Mucosa of gallbladder (tissue), 1 donor: ENCODE data around the gene IGFBP1. TPM values are rescaled to one million over a fixed set of nuclear protein-coding genes. Genes with fewer than 3 reads are reported as not detected.

ENCODE experiments used
- DNase-seq: peaks from one replicate; pipeline ENCODE4 v3.0.0-alpha.2; 2020; ENCODE audit warnings: low spot score
- total RNA-seq: library from RNA; stranded (reverse); gene quantifications from one replicate; pipeline ENCODE4 v1.2.1, GENCODE V29; 2021
- donor health status: DM: no; HTN: no; CAD: no.

IGFBP1 gene
- total RNA-seq, 1 donor from 2014 or later: 0.20 TPM

GRCh38 chr7:45881280-45881758 lies 7.0 kb upstream of the IGFBP1 start:
- no peak for DNase-seq

DNA sequence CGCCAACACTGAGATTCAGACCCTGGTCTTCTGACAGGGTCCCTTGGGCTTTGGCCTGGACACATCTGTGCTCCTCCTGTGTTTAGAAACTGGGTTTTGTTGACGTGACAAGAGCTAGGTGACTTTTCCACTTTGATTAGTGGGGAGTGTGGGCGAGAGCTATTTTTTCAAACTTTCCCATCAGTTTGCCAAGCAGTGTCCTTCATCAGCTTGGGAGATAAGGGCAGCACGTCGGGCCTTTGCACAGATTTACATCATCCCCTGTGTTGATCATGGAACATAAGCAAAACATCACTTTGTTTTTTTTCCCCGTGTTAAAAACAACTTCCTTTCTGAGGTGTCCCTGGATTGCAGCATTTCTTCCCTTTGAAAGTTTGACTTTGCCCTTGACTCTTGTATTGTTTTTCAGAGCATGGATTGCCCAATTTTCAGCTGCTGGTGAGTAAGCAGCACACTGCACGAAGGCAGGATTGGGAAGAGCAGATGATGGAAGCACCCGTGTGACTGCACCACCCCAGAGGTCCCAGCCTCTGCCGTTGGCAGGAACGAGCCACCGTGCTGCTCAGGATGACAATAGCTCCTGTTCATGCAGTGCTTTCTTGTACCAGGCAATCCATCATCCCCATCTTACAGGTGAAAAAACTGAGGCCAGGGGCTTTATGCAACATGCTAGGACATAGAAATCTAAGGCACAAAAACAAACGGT lies 6.4 kb upstream of the IGFBP1 start:
- DNase-seq: no peak

DNA sequence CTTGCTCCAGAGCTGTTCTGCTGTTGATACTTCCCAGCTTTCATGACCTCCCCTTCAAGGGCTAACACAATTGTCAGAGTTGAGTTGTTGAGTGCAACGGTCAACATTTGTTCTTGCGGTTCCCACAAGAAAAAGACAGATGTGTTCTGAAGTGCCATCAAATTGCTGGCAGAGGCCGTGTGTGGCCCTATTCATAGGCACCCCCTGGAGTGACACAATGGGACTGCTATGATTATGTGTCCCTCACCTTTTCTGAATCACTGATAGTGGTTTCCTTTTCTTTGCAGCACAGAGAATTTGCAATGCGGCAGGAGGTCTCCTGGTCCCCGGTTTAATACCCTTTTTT lies 5.8 kb upstream of the IGFBP1 start:
- no peak for DNase-seq

DNA sequence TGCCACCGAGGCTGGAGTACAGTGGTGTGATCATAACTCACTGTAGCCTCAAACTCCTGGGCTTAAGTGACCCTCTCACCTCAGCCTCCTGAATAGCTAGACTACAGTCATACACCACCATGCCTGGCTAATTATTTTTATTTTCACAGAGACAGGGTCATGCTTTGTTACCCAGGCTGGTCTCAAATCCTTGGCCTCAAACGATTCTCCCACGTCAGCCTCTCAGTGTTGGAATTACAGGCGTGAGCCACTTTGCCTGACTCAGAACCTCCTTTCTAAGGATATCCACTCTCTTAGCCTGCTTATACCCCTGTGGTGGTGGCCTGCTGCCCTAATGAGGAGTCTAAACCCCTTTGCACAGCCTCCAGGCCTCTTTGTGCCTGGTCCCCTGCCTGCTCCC lies 4.2 kb upstream of the IGFBP1 start:
- no peak for DNase-seq

GRCh38 chr7:45885264-45885882 lies 2.9 kb upstream of the IGFBP1 start:
- no peak for DNase-seq

GRCh38 chr7:45886931-45887667 lies 1.2 kb upstream of the IGFBP1 start:
- DNase-seq: no peak

DNA sequence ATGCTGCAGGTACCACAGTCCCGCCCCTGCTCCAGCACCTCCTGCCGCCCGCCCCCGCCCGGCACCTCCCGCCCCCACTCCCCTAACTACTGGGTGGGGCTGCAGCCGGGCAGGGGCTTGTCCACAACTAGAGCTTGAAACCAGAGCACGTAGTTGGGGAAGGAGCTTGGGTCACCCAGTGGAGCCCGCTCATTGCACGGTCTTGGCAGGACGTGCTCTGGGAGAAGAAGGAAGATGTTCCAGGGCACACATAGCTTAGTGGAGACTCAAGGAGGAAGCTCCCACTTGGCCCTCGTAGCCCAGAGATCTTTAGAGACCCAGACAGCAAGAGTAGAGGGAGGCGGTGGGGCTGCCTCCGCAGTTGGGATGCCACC lies 692 bp downstream of the IGFBP1 start:
- no peak for DNase-seq

DNA sequence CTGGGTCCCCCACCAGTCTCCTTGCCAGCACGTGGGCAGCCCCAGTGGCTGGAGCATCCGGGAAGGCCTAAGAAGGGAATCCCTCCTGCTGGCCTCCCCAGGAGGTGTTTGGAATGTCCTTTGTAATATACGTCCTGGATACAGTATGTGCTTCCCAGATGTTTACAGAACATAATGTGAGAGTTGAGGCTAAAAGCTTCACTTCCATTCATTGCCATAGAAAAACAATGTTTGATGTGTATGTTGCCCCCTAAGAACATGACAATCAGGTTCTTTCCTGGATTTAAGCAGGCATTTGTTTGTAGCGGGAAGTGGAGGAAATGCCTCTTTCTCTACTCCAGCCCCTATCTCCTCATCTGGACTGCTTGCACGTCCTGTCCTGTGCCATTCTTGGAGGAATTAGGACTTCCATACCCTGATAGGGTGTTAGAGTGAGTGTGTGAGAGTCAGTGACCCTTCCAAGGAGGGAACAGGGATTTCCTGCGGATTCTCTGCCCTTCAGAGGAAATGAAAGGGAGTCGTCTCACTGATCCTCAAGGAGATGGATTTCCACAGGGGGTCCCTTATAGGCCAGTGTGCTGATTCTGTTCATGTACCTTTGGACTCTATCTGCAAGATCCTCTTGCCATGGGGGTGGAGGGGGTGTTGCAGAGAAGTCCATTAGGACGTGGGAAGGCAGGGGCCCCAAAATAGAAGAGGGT lies 1.2 kb downstream of the IGFBP1 start:
- no peak for DNase-seq

DNA sequence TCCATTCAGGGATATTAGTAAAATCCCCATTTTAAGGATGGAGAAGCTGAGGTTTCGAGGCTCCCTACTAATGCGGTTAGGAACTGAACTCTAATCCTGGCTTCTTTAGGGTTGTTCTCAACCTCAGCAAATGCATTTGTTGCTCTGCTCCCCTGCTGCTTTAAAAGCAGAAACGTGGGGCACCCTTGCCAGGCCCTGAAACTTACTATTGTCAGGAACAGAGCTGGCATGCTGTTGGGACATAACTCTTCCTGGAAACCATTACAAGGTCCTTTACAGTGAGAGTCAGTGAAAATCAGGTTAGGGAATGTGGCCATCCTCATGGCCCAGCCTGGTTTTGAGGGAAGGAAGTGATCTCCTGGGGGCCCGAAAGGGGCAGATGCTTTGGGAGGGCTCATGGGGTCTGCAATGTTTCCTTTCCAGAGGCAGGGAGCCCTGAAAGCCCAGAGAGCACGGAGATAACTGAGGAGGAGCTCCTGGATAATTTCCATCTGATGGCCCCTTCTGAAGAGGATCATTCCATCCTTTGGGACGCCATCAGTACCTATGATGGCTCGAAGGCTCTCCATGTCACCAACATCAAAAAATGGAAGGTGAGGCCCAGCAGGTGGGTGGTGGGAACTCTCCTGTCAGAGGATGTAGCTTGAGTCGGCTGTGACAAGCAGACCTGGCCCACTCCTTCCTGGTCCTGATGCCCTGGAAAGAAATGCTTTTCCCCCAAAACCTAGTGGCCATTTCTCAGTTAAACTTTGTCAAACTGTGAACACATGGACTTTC lies 2.0 kb downstream of the IGFBP1 start:
- DNase-seq: no peak

GRCh38 chr7:45890902-45891461 lies 2.7 kb downstream of the IGFBP1 start:
- no peak for DNase-seq

GRCh38 chr7:45891462-45892402 lies 3.4 kb downstream of the IGFBP1 start:
- no peak for DNase-seq

DNA sequence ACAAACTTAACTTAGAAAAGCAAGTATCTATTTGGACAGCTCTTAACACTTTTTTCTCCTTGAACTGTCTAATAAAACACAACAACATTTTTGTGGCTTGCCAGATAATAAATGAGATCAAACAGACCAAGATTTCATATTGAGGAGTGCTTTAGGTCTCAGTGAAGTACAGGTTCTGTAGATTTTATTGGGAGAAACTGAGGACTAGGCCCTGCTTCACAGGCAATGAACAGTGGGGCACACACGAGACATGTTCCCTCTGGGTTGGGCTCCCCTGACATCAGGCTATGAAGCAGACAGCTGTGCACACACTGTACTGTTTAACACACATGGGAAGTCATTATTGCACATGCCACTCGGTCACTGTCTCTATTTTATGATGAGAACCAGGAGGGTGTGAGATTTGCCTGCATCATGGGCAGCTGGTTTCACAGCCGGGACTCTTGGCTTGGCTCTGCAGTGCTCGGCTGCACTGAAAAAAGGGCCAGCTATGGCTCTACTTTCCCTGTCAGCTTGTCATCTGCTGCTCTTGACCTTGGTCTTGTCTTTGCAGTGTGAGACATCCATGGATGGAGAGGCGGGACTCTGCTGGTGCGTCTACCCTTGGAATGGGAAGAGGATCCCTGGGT lies 4.2 kb downstream of the IGFBP1 start:
- no peak for DNase-seq

GRCh38 chr7:45893374-45893995 lies 5.2 kb downstream of the IGFBP1 start:
- DNase-seq: no peak

- DNase-seq: no peak
Measured at GRCh38 chr7:45893996-45894664, 5.8 kb downstream of the IGFBP1 start.

DNA sequence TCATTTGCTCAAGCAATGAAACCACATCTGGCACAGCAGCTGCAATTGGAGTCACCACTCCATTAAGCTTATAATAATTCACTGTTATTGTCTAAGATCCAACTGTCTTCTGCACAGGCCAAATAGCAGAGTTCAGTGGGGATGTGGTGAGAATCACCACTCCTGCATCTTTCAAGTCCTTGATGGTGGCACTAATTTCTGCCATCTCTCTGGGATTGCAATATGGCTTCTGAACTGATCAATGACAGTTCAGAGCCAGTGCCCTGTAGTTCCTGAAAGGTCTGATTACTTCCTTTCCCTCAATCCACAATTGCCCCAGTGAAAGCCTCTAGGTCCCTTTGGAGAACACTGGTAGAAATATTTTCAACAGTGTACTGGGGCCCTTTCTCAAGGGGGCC lies 6.4 kb downstream of the IGFBP1 start:
- DNase-seq: no peak

GRCh38 chr7:45897042-45897690 lies 8.9 kb downstream of the IGFBP1 start:
- DNase-seq: no peak

DNA sequence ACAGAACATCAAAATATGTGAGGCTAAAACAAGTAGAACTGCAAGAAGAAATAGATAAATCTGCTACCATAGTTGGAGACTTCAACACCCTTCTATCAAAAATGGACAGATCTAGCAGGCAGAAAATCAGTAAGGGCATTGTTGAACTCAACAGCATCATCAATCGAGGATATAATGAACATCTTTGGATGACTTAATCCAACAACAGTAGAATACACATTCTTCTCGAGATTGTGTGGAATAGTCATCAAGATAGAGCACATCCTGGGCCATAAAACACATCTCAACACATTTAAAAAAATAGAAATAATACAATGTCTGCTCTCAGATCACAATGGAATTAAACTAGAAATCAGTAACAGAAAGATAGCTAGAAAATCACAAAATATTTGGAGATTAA lies 9.9 kb downstream of the IGFBP1 start:
- DNase-seq: no peak

DNA sequence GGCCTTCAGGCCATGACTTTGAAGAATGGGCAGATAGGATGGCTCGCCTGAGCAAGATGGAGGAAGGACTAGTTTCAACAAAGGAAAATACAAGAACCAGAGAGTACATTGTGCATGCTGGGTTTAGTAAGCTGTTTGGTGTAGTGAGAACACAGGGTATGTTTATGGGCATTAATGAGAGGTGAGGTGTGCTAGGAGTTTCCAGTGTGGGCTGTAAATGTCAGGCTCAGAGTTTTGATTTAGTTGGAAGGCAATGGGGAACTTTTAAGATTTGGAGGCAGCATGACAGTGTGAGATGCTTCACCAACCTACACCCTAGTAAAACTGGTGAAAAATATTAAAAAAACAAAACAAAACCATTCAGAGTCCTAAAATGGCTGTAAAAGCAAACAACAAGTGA lies 13.3 kb downstream of the IGFBP1 start:
- no peak for DNase-seq
